Rectal smooth muscle tissue (tissue), 1 donor: ENCODE data around the gene CDV3.

Experiments used
- H3K27ac ChIP-seq: one replicate; pipeline ENCODE4 v1.7.0; 2013; ENCODE audit warnings: low read depth, low read length, inconsistent platforms
- H3K27me3 ChIP-seq: one replicate; pipeline ENCODE4 v1.7.0; 2013; ENCODE audit warnings: low read length; ENCODE audit not compliant: control insufficient read depth, insufficient read depth
- H3K36me3 ChIP-seq: one replicate; pipeline ENCODE4 v1.7.0; 2013; ENCODE audit warnings: low read length; ENCODE audit not compliant: control insufficient read depth, insufficient read depth
- H3K4me1 ChIP-seq: one replicate; pipeline ENCODE4 v1.7.0; 2013; ENCODE audit warnings: low read length; ENCODE audit not compliant: control insufficient read depth, insufficient read depth
- H3K4me3 ChIP-seq: one replicate; pipeline ENCODE4 v1.7.0; 2013; ENCODE audit warnings: low read length
- H3K9ac ChIP-seq: one replicate; pipeline ENCODE4 v1.7.0; 2013; ENCODE audit warnings: low read length

The CDV3 gene

DNA sequence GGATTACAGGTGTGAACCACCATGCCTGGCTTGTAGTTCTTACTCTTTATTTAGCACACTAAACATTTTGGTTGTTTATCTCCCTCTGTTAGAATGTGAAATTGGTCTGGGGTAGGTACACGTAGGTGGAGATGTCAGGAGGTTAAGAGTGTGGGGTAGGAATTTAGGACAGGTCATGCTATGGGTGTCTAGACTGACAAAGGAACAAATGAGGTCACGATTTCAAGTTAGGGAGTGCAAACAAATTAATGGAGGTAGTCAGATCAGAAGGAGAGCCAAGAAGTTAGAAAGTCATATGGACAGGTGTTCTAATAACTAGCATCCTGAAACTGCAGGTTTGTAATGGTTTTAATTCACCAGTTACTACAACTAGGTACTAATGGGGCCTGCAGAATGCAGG is 19.8 kb downstream of the CDV3 start:
- Histone ChIP-seq H3K9ac (no peak overlapping the region), H3K27me3 (no peaks in the 10 kb centered on the region), H3K4me3 (no peak overlapping the region), H3K27ac (no peak overlapping the region), H3K36me3 (peaks cover 10% of the 10 kb centered on the region), H3K4me1 (no peaks in the 10 kb centered on the region)

DNA sequence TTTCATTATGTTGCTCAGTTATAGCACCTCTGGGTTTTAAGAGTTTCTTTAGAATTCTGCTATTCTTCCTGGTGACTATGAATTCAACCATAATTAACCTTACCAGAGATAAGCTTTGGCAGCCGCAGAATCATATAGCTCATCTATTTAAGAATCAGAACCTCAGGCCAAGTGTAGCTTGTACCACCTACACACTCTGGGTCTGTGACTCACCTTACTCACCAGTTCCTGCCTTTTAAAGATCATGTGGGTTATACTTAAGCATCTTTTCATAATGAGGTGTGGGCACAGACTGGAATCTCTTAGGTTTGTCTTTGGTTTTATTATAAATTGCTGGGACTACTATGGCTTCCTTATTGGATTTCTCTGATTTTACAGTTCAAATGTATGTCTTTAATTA is 21.9 kb downstream of the CDV3 start:
- Histone ChIP-seq H3K27me3 (no peaks in the 10 kb centered on the region), H3K27ac (no peak overlapping the region), H3K4me3 (no peak overlapping the region), H3K36me3 (no peaks in the 10 kb centered on the region), H3K4me1 (no peaks in the 10 kb centered on the region), H3K9ac (no peak overlapping the region)

DNA sequence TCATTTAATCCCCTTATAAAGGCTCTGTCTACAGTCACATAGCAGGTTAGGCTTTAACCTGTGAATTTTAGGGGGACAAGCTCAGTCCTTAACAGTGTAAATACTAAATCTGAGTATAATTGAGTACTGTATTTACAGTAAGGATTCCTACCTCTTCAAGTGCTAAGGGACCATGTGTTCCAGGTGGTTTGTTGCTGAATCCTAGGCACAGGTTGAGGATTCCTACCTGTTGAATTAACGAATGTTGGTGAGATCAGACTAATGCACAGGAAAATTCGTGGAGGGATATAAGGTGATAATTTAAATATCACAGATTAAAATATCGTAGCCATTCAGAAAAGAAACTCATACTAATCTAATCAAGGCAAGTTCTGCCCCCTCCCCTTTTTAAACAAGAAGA is 24.9 kb downstream of the CDV3 start:
- H3K27me3 ChIP-seq: no peaks in the 10 kb centered on the region
- H3K27ac ChIP-seq: no peak overlapping the region
- no peak overlapping the region for H3K9ac ChIP-seq
- no peaks in the 10 kb centered on the region for H3K4me1 ChIP-seq
- no peak overlapping the region for H3K4me3 ChIP-seq
- H3K36me3 ChIP-seq: no peaks in the 10 kb centered on the region

DNA sequence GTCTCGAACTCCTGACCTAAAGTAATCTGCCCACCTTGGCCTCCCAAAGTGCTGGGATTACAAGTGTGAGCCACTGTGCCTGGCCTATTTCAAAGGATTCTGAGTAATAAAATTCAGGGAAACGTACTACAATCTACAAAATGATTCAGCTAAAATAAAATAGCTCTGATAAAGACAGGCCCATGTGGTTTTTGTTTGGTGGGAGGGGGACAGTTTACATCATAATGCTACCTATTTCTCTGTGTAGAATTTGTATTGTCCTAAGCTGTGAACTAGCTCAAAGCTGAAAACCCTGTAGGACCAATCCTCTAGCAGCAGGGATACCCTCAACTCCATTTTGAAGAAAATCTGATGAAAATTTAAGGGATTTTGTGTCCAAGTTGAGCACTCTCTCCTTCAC is 25.8 kb downstream of the CDV3 start:
- Histone ChIP-seq H3K4me3 (no peak overlapping the region), H3K9ac (no peak overlapping the region), H3K27ac (no peak overlapping the region), H3K36me3 (no peaks in the 10 kb centered on the region), H3K27me3 (no peaks in the 10 kb centered on the region), H3K4me1 (no peaks in the 10 kb centered on the region)

DNA sequence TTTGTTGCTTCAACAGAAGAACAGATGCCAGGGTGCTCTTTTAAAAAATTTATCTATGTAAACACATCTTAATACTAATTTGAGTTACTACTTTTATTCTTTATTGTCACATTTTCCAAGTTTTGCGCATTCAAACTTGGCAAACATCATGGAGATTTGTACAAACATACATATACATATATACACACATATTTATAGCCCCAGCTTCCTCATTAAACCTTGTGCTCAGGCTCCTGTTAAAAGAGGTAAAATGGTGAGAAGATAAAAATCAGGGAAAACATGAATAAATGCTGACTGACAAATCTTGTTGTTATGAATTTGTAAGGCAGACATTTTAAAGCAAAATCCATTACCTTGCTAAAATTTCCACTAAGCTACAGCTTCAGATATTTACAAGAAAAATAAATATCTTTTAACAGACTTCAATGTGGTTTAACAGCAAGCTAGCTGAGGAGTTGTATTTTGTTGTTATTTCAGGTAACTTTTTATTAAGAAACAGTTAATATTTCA is 27.1 kb downstream of the CDV3 start:
- Histone ChIP-seq H3K9ac (no peak overlapping the region), H3K27ac (no peak overlapping the region), H3K4me1 (no peaks in the 10 kb centered on the region), H3K4me3 (no peak overlapping the region), H3K36me3 (no peaks in the 10 kb centered on the region), H3K27me3 (no peaks in the 10 kb centered on the region)

DNA sequence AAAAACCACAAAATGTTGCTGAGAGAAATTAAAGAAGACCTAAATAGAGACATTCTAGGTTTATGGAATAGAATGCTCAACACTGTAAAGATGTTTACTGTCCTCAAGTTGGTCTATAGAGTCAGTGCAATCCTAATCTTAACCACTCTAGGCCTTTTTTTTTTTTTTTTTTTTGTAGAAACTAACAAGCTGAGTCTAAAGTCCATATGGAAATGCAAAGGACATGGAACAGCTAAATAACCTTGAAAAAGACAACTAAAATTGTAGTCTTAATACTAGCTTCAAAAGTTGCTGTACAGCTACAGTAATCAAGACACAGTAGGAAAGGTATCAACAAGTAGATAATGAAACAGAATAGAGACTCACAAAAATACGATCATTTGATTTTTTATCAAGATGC is 32.9 kb downstream of the CDV3 start:
- Histone ChIP-seq H3K27ac (no peak overlapping the region), H3K27me3 (no peaks in the 10 kb centered on the region), H3K4me1 (no peaks in the 10 kb centered on the region), H3K36me3 (peaks cover 6% of the 10 kb centered on the region), H3K4me3 (no peak overlapping the region), H3K9ac (no peak overlapping the region)

DNA sequence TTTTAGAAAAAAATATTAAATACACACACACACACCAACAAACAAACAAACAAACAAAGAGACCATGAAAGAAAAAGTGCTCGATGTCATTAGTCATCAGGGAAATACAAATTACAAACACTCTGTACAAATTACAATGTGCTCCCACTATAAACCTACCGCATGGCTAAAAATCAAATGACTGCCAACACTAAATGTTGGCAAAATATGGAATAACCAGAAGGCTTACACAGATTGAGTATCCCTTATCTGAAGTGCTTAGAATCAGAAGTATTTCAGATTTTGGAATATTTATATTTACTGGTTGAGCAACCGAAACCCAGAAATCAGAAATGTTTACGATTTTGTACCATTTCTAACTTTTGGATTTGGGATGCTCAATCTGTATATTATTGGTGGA is 33.4 kb downstream of the CDV3 start:
- H3K4me1 ChIP-seq: no peaks in the 10 kb centered on the region
- no peaks in the 10 kb centered on the region for H3K27me3 ChIP-seq
- H3K27ac ChIP-seq: no peak overlapping the region
- H3K36me3 ChIP-seq: peaks cover 6% of the 10 kb centered on the region
- no peak overlapping the region for H3K9ac ChIP-seq
- H3K4me3 ChIP-seq: no peak overlapping the region

DNA sequence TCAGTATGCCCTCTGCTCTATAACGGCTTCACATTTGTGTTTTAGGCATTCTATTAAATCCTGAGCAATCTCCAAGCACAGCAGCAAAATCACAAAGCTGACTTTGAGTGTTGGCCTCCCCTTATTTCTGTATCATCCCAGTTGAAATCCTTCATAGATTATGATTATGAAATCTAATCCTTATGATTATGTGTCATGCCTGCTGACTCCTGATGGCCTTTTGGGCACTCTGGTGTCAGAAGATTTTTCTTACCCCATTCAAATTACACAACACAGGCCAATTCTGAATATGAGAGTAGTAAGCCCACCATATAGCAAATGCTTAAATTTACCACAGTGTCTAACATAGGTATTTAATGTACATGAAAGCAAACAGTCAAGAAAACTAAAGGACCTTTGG is 34.3 kb downstream of the CDV3 start:
- H3K9ac ChIP-seq: no peak overlapping the region
- H3K27ac ChIP-seq: no peak overlapping the region
- H3K4me3 ChIP-seq: no peak overlapping the region
- H3K4me1 ChIP-seq: no peaks in the 10 kb centered on the region
- H3K27me3 ChIP-seq: no peaks in the 10 kb centered on the region
- peaks cover 6% of the 10 kb centered on the region for H3K36me3 ChIP-seq

DNA sequence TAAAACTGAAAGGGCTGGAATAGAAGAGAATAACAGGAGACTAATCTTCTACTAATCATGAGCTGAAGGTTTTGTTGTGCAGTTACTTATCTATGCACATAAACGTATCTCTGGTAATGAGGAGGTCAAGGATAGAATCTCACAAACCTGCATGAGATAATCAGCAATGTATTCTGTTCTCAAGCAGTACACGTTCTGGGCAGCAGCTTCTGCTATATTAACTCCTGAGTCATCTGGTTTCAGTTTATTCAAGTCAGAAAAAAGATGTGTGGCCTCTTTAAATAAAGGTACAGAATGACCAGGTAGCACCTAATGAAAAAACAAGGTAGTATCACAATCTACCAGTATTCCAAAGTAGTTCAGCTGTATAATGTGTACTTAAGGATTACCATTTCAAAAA is 34.9 kb downstream of the CDV3 start:
- H3K4me1 ChIP-seq: no peaks in the 10 kb centered on the region
- H3K9ac ChIP-seq: no peak overlapping the region
- H3K4me3 ChIP-seq: no peak overlapping the region
- no peaks in the 10 kb centered on the region for H3K27me3 ChIP-seq
- peaks cover 6% of the 10 kb centered on the region for H3K36me3 ChIP-seq
- H3K27ac ChIP-seq: no peak overlapping the region

DNA sequence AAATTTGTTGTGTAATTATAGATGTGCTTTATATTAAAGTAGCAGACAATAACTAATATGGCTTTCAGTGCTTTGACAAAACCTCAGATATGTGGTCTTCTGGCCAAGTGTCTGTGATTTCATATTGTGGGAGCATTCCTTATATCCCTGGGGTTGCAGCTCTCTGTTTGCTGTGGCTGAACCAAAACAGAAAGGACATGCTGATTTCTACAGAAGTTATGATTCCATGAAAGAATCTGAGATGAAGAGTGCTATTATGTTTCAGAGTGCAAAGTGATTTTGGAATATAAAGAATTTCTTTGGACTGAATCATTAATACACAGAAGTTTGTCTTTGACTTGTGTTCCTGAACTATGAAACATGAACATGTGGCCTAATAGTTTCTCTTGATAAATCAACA is 36.5 kb downstream of the CDV3 start:
- Histone ChIP-seq H3K27ac (no peak overlapping the region), H3K27me3 (no peaks in the 10 kb centered on the region), H3K9ac (no peak overlapping the region), H3K36me3 (peaks cover 6% of the 10 kb centered on the region), H3K4me1 (no peaks in the 10 kb centered on the region), H3K4me3 (no peak overlapping the region)

DNA sequence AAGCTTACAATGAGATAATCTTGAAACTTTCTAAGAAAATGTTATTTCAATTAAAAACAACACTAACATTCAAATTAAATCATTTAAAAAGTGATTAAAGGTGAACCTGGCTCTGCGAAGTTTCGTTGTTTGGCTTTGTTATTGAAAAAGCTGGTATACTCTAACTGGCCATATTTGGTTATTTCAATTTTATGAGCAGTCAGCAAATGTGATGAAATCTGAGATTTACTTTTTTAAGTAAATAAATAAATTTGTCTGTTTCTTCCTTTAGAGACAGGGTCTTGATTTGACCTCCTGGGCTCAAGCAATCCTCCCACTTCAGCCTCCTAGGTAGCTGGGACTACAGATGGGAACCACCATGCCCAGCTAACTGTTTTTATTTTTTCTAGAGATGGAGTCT is 38.0 kb downstream of the CDV3 start:
- Histone ChIP-seq H3K4me3 (no peak overlapping the region), H3K4me1 (no peaks in the 10 kb centered on the region), H3K9ac (no peak overlapping the region), H3K27me3 (no peaks in the 10 kb centered on the region), H3K36me3 (peaks cover 6% of the 10 kb centered on the region), H3K27ac (no peak overlapping the region)

DNA sequence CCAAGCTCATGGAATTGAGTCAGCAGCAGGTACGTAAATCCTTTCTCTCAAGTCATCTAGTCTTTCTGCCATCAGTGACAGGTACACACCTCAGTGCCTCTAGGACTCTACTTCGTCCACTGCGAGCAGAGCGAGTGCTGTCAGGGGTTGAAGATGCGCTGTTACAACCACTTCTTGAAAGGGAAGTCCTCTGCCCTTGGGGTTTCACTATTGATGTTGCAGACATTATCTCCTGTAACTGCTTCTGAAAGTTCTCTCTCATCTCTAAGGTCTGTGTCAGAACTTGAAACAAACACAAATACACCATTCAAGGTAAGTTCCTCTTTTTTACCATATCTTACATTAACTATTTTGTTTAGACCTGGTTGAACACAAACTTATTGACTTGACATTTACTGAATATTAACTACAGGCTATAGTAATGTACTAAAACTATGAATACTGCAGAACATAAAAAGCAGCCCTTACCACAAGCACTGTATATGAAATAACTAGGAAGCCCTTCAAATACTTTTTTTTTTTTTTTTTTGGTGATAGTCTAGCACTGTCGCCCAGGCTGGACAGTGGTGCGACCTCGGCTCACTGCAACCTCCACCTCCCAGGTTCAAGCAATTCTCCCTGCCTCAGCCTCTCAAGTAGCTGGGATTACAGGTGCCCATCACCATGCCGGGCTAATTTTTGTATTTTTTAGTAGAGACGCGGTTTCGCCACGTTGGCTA is 46.7 kb downstream of the CDV3 start:
- no peaks in the 10 kb centered on the region for H3K36me3 ChIP-seq
- no peak overlapping the region for H3K4me3 ChIP-seq
- H3K4me1 ChIP-seq: no peaks in the 10 kb centered on the region
- H3K9ac ChIP-seq: no peak overlapping the region
- no peaks in the 10 kb centered on the region for H3K27me3 ChIP-seq
- no peak overlapping the region for H3K27ac ChIP-seq

DNA sequence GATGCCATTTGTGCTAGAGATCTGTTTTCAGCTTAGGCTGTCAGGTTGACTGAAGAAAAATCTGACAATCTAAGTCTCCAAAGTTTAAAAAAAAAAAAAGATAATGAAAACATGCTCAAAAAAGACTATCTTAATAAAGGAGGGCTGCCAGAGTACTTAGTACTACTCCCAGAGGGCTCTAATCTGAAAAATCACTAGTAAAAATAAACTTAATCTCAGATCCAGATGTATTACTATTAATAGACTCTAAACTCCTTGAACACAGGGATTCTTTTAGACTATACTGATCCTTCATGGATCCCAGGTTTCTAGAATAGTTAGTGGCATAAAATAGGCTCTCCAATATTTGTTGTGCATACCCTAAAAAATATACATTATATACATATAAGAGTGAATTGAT is 54.3 kb downstream of the CDV3 start:
- no peaks in the 10 kb centered on the region for H3K27me3 ChIP-seq
- no peak overlapping the region for H3K27ac ChIP-seq
- no peaks in the 10 kb centered on the region for H3K4me1 ChIP-seq
- no peaks in the 10 kb centered on the region for H3K36me3 ChIP-seq
- no peak overlapping the region for H3K4me3 ChIP-seq
- H3K9ac ChIP-seq: no peak overlapping the region
